SJCRH30 (cell line): Measurements from ENCODE around the gene IL20RB. TPM values are rescaled to one million over a fixed set of nuclear protein-coding genes. Genes with fewer than 3 reads are reported as not detected.

ENCODE experiments used
- total RNA-seq: library from RNA; depleted of rRNA; stranded (reverse); fragments of >200 nt; shearing (Covaris generic); gene quantifications from 2 replicates; pipeline ENCODE4 v1.2.3, GENCODE V29; 2014; rRNA removed

Gene IL20RB
- total RNA-seq, 1 experiment from 2014 or later = 1.0 TPM

Other genes with a start within 250 kb of the IL20RB start
- gene STAG1, start 205.6 kb upstream of the IL20RB start, total RNA-seq = 28.8 and 34.3 TPM in 2 replicates
- gene SLC35G2, start 138.9 kb upstream of the IL20RB start, total RNA-seq = 8.1 and 8.9 TPM in 2 replicates
- gene NCK1, start 95.8 kb upstream of the IL20RB start, total RNA-seq = 33.1 and 42.9 TPM in 2 replicates